NAMALWA (cell line): ENCODE data around the gene FOLR3.
"Not testable (repeated sequence)": the region's sequence is repeated elsewhere in the genome, so short reads cannot be mapped to it uniquely, and the experiment has no call there.

Source experiments
- DNase-seq: peaks from one replicate; pipeline ENCODE4 v3.0.0-alpha.2; 2015; ENCODE audit warnings: low spot score

Gene FOLR3

GRCh38 chr11:72135473-72135872 lies at the start of gene FOLR3:
FOLR3 (plus strand) TSS chr11:72135725; CDS start chr11:72135953, 228 bp downstream.
- DNase-seq, result not testable (repeated sequence)

DNA sequence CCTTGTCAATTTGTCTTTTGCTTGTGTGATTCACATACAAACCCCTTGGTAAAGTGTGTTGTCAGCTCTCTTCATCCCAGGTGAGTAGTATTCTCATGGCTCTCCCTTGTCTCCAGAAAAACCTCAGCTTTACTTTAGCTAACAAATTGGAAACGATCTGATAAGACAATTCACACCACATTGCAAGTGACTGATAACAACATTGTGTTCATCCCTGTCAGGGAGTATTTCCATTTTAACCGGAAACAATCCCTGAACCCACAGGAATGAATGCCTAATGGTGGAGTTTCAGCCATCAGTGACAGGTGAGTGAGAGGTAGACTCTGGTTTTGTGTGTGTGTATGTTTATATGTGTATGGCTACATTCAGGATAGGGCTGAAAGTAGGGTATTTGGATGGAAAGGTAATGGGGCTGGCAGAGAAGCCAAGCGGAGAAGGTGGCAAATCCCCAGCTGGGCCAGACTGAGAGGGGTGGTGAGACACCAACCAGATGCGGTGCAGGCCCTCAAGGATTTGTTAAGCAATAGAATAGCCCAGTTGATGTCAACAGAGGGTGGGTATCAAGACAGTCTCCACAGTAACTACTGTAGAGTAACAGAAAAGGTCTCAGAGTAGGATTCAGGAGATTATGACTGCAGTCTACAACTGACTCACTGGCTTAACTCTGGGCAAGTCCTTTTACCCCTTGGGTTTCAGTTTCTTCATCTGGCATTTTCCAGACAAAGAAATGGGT lies 47.3 kb upstream of the FOLR3 start:
- no peak for DNase-seq

DNA sequence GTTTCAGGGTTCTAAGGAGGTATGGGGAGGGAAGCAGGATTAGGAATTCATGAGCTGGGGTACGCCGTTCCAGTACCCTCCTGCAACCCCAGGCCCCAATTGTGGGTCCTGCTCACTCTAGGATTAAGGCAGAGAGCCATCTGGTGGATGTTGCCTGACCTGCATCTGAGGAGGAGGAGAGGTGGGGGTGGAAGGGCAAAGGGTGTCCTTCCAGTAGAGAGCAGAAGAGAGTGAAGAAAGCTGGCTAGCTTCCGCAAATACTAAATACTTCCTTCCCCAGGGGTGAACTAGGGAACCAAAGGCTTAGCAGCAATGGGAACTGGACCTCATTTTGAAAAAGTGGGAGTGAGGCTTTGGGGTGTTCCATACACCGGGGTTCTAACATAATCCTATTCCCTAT lies 44.2 kb upstream of the FOLR3 start:
- DNase-seq, result peak; percentile 92

DNA sequence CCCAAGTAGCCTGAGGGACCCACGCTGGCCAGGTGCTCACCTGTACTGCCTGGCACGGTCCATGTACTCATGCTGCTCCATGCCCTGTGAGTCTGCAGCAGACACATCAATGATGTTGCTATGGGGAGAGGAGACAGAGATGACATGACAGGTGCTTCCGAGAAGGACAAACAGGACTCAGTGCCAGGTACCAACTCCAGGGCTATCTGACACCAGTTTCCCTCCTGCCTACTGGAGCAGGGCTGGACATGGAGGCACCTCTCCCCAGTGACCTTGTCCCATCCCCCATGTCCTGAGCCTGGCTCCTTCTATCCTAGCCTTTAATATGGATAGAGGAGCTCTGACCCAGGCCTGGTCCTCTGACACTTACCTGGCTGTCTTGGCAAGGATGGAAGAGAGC lies 36.8 kb upstream of the FOLR3 start:
- DNase-seq, result no peak

DNA sequence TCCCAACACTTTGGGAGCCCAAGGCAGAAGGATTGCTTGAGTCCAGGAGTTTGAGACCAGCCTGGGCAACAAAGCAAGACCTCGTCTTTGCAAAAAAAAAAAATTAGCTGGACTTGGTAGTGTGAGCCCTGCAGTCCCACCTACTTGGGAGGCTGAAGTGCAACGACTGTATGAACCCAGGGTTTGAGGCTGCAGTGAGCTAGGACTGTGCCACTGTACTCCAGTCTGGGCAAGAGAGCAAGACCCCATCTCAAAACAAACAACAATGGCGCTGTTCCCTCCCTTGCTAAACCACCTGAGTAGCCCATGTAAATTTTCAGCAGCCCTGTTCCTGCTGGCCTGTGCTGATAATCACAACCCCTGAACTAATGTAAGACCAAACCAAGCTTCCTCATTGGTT lies 35.5 kb upstream of the FOLR3 start:
- DNase-seq, result no peak

DNA sequence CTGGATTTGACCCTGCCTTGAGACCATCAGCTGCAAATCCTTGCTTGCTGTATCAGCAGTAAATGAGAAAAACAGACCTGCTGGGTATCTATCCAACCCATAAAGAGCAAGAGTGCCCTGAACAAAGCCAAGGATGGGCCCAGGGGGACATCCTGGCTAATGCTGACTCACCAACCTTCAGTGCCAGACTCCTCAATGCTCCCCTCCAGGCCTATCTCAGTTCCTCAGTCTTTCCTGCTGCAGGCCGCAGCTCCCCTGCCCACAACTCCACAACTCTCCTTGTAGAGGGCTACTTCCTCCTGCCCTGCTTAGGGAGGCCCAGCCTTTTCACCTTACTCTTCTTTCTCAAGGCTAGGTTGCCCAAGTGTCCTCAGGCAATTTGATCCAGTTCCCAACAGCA lies 35.1 kb upstream of the FOLR3 start:
- DNase-seq, result no peak

- DNase-seq, result no peak
These were observed 33.4 kb upstream of the FOLR3 start for GRCh38 chr11:72102162-72102561.

DNA sequence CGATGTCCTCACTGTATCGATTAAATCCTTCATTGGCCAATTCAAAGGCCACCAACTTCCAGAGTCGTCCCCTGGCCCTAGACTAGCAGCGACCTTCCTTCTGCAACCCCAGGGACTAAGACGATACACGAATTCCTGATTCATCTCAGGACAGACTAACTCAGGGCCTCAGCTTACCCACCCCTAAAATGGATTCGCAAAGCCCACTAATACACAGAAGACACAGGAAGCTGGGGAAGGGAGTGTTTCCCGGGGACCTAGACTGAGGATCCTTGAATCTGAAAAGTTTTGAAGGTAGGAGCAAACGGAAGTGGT lies 32.9 kb upstream of the FOLR3 start:
- no peak for DNase-seq

DNA sequence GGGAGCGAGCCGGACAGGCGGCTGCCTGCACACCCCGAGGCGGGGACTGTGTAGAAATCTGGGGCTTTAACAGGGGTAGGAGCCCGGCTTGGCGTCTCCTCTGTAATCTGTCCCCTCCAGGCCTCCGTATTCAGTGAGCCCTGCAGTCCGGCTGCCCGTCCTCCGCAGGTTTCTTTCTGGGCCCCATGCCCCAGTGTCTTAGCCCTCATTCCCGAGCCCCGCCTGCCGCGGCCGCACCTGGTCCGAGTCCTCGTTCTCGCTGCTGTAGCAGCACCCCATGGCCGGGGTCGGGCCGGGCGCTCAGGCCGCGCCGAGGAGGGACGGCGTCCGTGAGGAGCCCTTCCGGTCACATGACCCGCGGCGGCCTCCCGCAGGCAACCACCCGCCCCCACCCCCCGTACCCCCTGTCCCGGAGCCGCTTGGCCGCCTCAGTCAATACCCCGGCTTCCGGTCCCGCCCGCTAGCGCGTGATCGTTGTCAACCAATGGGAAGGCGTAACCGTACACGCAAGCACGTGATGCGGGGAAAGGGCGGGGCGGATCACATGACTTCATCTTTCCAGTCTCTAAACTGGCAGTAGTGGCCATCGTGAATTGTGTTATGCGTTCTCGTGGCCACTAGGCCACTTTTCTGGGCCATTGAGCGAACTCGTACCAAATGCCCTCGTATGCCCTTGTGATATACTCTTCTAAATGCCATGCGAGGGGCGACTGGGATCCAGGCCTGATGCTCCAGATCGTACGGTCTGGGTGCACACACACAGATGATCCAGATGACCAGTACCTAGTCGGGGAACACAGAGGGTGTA lies 32.4 kb upstream of the FOLR3 start, which contains the start of gene LAMTOR1:
Gene LAMTOR1 (minus strand): TSS at position 352 of the 808 bp plus-strand sequence. CDS start 73 bp downstream, at position 279.
- DNase-seq, result peak; percentile 99

- no peak for DNase-seq
These were observed 31.8 kb upstream of the FOLR3 start for GRCh38 chr11:72103754-72104167.

GRCh38 chr11:72105888-72106287 lies 29.6 kb upstream of the FOLR3 start, which contains the start of gene TOMT:
TOMT (plus strand) TSS chr11:72105924; CDS start chr11:72105952, 28 bp downstream.
- DNase-seq, result no peak

GRCh38 chr11:72111300-72112142 lies 24.0 kb upstream of the FOLR3 start:
- no peak for DNase-seq

DNA sequence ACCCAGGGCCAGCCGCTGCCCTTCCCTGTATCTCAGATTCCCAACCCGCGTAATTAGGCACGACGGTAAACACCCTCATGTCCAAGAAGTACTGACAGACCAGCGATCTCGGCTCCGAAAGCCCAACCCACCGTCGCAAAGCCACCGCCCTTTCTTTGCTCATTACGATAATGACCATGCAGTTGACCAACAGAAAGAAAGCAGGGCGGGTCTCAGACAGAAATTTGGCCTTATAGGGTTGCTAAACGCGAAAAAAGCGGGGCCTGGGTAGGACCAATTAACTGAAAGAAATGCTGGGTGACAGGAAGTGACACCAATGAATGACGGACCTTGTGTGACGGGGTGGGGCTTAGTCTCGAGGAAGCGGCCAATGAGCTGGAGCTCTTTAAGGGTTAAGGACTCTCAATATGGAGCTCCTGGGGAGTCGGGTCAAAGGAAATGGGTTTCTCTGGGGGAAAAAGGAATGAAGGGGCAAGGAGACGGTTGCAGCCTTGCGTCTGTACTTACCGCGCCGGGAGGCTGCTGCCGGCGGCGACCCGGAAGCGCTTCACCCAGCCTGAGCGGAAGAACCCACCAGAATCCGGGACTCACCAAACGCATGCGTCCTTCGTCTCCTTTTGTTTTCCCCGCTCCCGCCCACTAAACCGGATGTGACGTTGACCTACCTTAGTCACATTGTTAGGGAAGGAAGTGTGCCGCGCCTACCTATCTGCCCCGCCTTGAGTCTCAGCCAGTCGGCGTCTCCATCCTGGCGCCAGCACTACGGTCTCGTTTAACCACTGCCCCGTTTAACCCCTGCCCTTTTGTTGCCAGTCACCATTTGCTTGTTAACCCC lies 23.2 kb upstream of the FOLR3 start, which contains the start of gene ANAPC15:
Gene ANAPC15 (minus strand): TSS at position 553 of the 835 bp plus-strand sequence. CDS start 1,419 bp downstream, outside the sequence.
- peak; percentile 100 for DNase-seq

GRCh38 chr11:72112978-72113808 lies 22.3 kb upstream of the FOLR3 start:
- DNase-seq, result no peak

DNA sequence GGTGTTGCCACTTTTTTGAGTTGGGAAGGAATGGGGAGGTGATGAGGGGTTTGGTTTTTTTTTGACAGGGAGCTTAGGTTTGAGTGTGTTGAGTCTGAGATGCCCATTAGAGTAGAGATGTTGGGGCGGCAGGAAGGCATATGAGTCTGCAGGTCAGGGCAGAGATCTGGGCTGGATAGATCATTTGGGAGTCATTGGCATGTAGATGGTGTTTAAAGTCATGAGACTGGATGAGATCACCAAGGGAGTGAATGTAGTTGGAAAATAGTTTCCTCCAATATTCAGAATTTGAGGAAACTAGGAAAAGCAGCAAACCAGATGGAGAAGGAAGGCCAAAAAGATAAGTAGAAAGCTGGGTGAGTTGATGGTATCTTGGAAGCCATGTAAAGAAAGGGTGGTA lies 21.0 kb upstream of the FOLR3 start:
- no peak for DNase-seq

- no peak for DNase-seq
These were observed 19.3 kb upstream of the FOLR3 start for GRCh38 chr11:72116019-72116755.

- DNase-seq, result no peak
These were observed 16.3 kb upstream of the FOLR3 start for GRCh38 chr11:72119198-72119597.

- DNase-seq, result no peak
These were observed 14.6 kb upstream of the FOLR3 start for GRCh38 chr11:72120930-72121329.

DNA sequence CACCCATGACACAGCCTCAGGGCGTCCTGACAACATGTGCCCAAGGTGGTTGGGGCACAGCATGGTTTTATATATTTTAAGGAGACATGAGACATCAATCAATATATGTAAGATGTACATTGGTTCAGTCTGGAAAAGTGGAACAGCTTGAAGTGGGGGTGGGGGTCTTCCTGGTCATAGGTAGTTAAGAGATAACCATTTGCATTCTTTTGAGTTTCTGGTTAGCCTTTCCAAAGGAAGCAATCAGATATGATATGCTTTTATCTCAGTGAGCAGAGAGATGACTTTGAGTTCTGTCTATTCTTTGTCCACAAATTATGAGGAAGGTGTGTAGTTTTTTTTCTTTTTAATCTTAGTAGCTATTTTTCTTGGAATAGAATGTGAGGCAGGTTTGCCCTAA lies 12.9 kb upstream of the FOLR3 start:
- DNase-seq, result no peak
